GM23338 (cell line): Measurements from ENCODE around the gene IL12B. TPM values are rescaled to one million over a fixed set of nuclear protein-coding genes. Genes with fewer than 3 reads are reported as not detected.

Experiments
- ATAC-seq: fragments of 200-7000 bp; cut with Tn5 transposase; 3 replicates; pipeline ENCODE4 v1.9.1; 2020
- DNase-seq: peaks from one replicate; pipeline ENCODE4 v3.0.0-alpha.2; 2015; ENCODE audit warnings: low spot score
- H2AFZ ChIP-seq: fragments of 200-600 bp; sonication (generic); 2 replicates; pipeline ENCODE4 v1.8.0; 2016; ENCODE audit warnings: antibody characterized with exemption, mild to moderate bottlenecking, moderate library complexity
- H3F3A ChIP-seq: fragments of 200-600 bp; sonication (generic); replicated peaks from 2 replicates; pipeline ENCODE4 v1.8.0; 2017; ENCODE audit warnings: antibody characterized with exemption, mixed run types, low read depth
- H3K27ac ChIP-seq: fragments of 200-600 bp; sonication (generic); 2 replicates; pipeline ENCODE4 v1.6.1; 2016; ENCODE audit warnings: low read depth
- H3K27me3 ChIP-seq: fragments of 200-600 bp; sonication (generic); 2 replicates; pipeline ENCODE4 v1.8.0; 2016; ENCODE audit warnings: mild to moderate bottlenecking, mixed run types, moderate library complexity; ENCODE audit not compliant: insufficient read depth
- H3K36me3 ChIP-seq: fragments of 200-600 bp; sonication (generic); 2 replicates; pipeline ENCODE4 v1.8.0; 2016; ENCODE audit warnings: mild to moderate bottlenecking; ENCODE audit not compliant: insufficient read depth
- H3K4me1 ChIP-seq: fragments of 200-600 bp; sonication (generic); 2 replicates; pipeline ENCODE4 v1.8.0; 2016; ENCODE audit warnings: mild to moderate bottlenecking, moderate library complexity; ENCODE audit not compliant: insufficient read depth
- H3K4me2 ChIP-seq: fragments of 200-600 bp; sonication (generic); 2 replicates; pipeline ENCODE4 v1.7.1; 2017; ENCODE audit warnings: mixed run types
- H3K4me3 ChIP-seq: fragments of 200-600 bp; sonication (generic); 2 replicates; pipeline ENCODE4 v1.6.1; 2016; ENCODE audit warnings: mixed run types
- H3K79me2 ChIP-seq: fragments of 200-600 bp; sonication (generic); replicated peaks from 2 replicates; pipeline ENCODE4 v1.8.0; 2017; ENCODE audit warnings: mild to moderate bottlenecking; ENCODE audit not compliant: insufficient read depth
- H3K9me2 ChIP-seq: fragments of 200-600 bp; sonication (generic); 2 replicates; pipeline ENCODE4 v1.8.0; 2017; ENCODE audit not compliant: insufficient read depth
- H4K20me1 ChIP-seq: fragments of 200-600 bp; sonication (generic); replicated peaks from 2 replicates; pipeline ENCODE4 v1.8.0; 2017; ENCODE audit warnings: mild to moderate bottlenecking; ENCODE audit not compliant: insufficient read depth
- H3K27ac Mint-ChIP-seq: 2 replicates; pipeline ENCODE4 v1.8.0; 2020; ENCODE audit warnings: inconsistent platforms, mild to moderate bottlenecking, moderate library complexity, mixed read lengths
- H3K27me3 Mint-ChIP-seq: 3 replicates; pipeline ENCODE4 v1.8.0; 2022; ENCODE audit warnings: low read depth, mild to moderate bottlenecking, moderate library complexity, mixed read lengths, inconsistent platforms; ENCODE audit not compliant: insufficient read depth, poor library complexity
- H3K36me3 Mint-ChIP-seq: 3 replicates; pipeline ENCODE4 v1.8.0; 2021; ENCODE audit warnings: low read depth, mild to moderate bottlenecking, inconsistent platforms, moderate library complexity, mixed read lengths
- H3K4me1 Mint-ChIP-seq: 3 replicates; pipeline ENCODE4 v1.8.0; 2020; ENCODE audit warnings: mild to moderate bottlenecking, inconsistent platforms, mixed read lengths
- H3K4me3 Mint-ChIP-seq: 3 replicates; pipeline ENCODE4 v1.8.0; 2021; ENCODE audit warnings: moderate library complexity, mild to moderate bottlenecking, inconsistent platforms, mixed read lengths
- H3K9me3 Mint-ChIP-seq: 3 replicates; pipeline ENCODE4 v1.8.0; 2020; ENCODE audit warnings: moderate library complexity, mild to moderate bottlenecking, inconsistent platforms, mixed read lengths
- CREB1 ChIP-seq: fragments of 250-450 bp; sonication (Bioruptor Pico); IDR thresholded peaks from 2 replicates; pipeline ENCODE4 v1.5.0; 2020; ENCODE audit warnings: low read depth, mild to moderate bottlenecking, moderate library complexity
- EZH2 ChIP-seq: fragments of 200-600 bp; sonication (generic); IDR thresholded peaks from one replicate; pipeline ENCODE4 v1.8.0; 2017; ENCODE audit warnings: antibody characterized with exemption, mild to moderate bottlenecking, low read depth; ENCODE audit not compliant: unreplicated experiment
- EZH2phosphoT487 ChIP-seq: fragments of 200-600 bp; sonication (generic); IDR thresholded peaks from one replicate; pipeline ENCODE4 v1.8.1; 2018; ENCODE audit warnings: antibody characterized with exemption; ENCODE audit not compliant: unreplicated experiment
- JUNB ChIP-seq: IDR thresholded peaks from one replicate; pipeline ENCODE4 v1.6.1; 2016; ENCODE audit warnings: antibody characterized with exemption; ENCODE audit not compliant: unreplicated experiment
- NANOG ChIP-seq: IDR thresholded peaks from 2 replicates; pipeline ENCODE4 v1.6.1; 2016; ENCODE audit warnings: antibody characterized with exemption, borderline replicate concordance
- POLR2AphosphoS5 ChIP-seq: IDR thresholded peaks from 2 replicates; pipeline ENCODE4 v1.6.1; 2016; ENCODE audit warnings: antibody characterized with exemption, low read depth
- STAT1 ChIP-seq: IDR thresholded peaks from one replicate; pipeline ENCODE4 v1.6.1; 2016; ENCODE audit warnings: antibody characterized with exemption; ENCODE audit not compliant: unreplicated experiment
- ZNF114 ChIP-seq: fragments of 250-450 bp; sonication (Bioruptor Pico); IDR thresholded peaks from 2 replicates; pipeline ENCODE4 v1.5.0; 2020; ENCODE audit warnings: mild to moderate bottlenecking, moderate library complexity
- ZNF331 ChIP-seq: fragments of 250-450 bp; sonication (Bioruptor Pico); IDR thresholded peaks from 2 replicates; pipeline ENCODE4 v1.5.0; 2020; ENCODE audit warnings: low read depth, mild to moderate bottlenecking, moderate library complexity
- polyA plus RNA-seq: library from polyadenylated mRNA; unstranded; fragments of >200 nt; fragmentation: Nextera tagmentation; extraction: Ambion mirVana; gene quantifications from 2 replicates; pipeline ENCODE4 v1.2.1, GENCODE V29; 2016
- total RNA-seq: library from RNA; depleted of rRNA; stranded (reverse); fragments of >200 nt; shearing (Covaris generic); gene quantifications from 2 replicates; pipeline ENCODE4 v1.2.3, GENCODE V29; 2014
- TF ChIP-seq, protein P1 (sequence below): IDR thresholded peaks from one replicate; pipeline ENCODE4 v1.6.1; 2018; ENCODE audit warnings: antibody characterized with exemption; ENCODE audit not compliant: unreplicated experiment
- TF ChIP-seq, protein P2 (sequence below): fragments of 250-450 bp; sonication (Bioruptor Pico); IDR thresholded peaks from 2 replicates; pipeline ENCODE4 v1.5.0; 2020; ENCODE audit warnings: mild to moderate bottlenecking, moderate library complexity
- TF ChIP-seq, protein P3 (sequence below): IDR thresholded peaks from 2 replicates; pipeline ENCODE4 v1.6.1; 2016; ENCODE audit warnings: antibody characterized with exemption
- TF ChIP-seq, protein P4 (sequence below), 2 experiments: fragments of 200-600 bp in 1 of 2; sonication (generic) in 1 of 2; conservative IDR thresholded peaks; 2 replicates each; pipeline versions ENCODE4 v1.5.1 to v1.6.1; 2016 to 2017; ENCODE audit warnings: antibody characterized with exemption in 2 of 2, low read depth in 2 of 2, mild to moderate bottlenecking in 2 of 2, moderate library complexity in 1 of 2

Gene IL12B
- total and polyA plus RNA-seq, 2 experiments from 2014 or later = not detected

DNA sequence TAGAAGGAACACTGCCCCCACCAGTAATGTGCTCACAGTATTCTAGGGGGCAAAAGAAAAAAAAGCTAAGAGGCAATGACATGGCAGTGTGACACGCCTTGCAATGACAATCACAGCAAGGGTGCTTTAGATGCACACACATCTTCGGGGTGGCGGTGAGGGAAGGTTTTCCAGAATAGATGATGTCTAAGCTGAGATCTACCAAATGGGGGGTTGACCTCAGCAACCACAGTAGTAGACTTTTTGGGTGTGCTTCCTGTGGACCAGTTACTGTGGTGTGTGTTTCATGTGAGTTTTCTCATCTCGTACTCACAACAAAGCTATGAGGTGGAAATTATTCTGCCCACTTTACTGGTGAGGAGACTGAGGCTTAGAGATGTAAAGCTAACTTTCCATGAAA, 10.2 kb upstream of the IL12B start:
- H3K36me3 ChIP-seq = no peaks in the 10 kb centered on the region
- no peaks in the 10 kb centered on the region for H3K4me1 Mint-ChIP-seq
- peaks cover 3% of the 10 kb centered on the region for H3K27me3 Mint-ChIP-seq
- H4K20me1 ChIP-seq = no peaks in the 10 kb centered on the region
- H2AFZ ChIP-seq = no peak overlapping the region
- ATAC-seq (no peak), DNase-seq (no peak)
- H3K9me2 ChIP-seq = no peaks in the 10 kb centered on the region; the same call in 1 of the 2 replicates
- H3K9me3 Mint-ChIP-seq = peaks cover 17% of the 10 kb centered on the region
- no peak overlapping the region for H3K27ac Mint-ChIP-seq
- no peaks in the 10 kb centered on the region for H3K4me1 ChIP-seq
- H3K36me3 Mint-ChIP-seq = no peaks in the 10 kb centered on the region
- H3K27ac ChIP-seq = no peak overlapping the region
- no peak overlapping the region for H3K4me3 Mint-ChIP-seq
- H3K4me2 ChIP-seq = no peak overlapping the region
- H3K79me2 ChIP-seq = no peaks in the 10 kb centered on the region
- no peaks in the 10 kb centered on the region for H3F3A ChIP-seq
- no peaks in the 10 kb centered on the region for H3K27me3 ChIP-seq
- TF ChIP-seq CREB1 (CRISPR knock-in tag) = no peak
- TF ChIP-seq, protein P1, sequence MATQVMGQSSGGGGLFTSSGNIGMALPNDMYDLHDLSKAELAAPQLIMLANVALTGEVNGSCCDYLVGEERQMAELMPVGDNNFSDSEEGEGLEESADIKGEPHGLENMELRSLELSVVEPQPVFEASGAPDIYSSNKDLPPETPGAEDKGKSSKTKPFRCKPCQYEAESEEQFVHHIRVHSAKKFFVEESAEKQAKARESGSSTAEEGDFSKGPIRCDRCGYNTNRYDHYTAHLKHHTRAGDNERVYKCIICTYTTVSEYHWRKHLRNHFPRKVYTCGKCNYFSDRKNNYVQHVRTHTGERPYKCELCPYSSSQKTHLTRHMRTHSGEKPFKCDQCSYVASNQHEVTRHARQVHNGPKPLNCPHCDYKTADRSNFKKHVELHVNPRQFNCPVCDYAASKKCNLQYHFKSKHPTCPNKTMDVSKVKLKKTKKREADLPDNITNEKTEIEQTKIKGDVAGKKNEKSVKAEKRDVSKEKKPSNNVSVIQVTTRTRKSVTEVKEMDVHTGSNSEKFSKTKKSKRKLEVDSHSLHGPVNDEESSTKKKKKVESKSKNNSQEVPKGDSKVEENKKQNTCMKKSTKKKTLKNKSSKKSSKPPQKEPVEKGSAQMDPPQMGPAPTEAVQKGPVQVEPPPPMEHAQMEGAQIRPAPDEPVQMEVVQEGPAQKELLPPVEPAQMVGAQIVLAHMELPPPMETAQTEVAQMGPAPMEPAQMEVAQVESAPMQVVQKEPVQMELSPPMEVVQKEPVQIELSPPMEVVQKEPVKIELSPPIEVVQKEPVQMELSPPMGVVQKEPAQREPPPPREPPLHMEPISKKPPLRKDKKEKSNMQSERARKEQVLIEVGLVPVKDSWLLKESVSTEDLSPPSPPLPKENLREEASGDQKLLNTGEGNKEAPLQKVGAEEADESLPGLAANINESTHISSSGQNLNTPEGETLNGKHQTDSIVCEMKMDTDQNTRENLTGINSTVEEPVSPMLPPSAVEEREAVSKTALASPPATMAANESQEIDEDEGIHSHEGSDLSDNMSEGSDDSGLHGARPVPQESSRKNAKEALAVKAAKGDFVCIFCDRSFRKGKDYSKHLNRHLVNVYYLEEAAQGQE = no peak
- no peak for TF ChIP-seq NANOG
- TF ChIP-seq, protein P2, sequence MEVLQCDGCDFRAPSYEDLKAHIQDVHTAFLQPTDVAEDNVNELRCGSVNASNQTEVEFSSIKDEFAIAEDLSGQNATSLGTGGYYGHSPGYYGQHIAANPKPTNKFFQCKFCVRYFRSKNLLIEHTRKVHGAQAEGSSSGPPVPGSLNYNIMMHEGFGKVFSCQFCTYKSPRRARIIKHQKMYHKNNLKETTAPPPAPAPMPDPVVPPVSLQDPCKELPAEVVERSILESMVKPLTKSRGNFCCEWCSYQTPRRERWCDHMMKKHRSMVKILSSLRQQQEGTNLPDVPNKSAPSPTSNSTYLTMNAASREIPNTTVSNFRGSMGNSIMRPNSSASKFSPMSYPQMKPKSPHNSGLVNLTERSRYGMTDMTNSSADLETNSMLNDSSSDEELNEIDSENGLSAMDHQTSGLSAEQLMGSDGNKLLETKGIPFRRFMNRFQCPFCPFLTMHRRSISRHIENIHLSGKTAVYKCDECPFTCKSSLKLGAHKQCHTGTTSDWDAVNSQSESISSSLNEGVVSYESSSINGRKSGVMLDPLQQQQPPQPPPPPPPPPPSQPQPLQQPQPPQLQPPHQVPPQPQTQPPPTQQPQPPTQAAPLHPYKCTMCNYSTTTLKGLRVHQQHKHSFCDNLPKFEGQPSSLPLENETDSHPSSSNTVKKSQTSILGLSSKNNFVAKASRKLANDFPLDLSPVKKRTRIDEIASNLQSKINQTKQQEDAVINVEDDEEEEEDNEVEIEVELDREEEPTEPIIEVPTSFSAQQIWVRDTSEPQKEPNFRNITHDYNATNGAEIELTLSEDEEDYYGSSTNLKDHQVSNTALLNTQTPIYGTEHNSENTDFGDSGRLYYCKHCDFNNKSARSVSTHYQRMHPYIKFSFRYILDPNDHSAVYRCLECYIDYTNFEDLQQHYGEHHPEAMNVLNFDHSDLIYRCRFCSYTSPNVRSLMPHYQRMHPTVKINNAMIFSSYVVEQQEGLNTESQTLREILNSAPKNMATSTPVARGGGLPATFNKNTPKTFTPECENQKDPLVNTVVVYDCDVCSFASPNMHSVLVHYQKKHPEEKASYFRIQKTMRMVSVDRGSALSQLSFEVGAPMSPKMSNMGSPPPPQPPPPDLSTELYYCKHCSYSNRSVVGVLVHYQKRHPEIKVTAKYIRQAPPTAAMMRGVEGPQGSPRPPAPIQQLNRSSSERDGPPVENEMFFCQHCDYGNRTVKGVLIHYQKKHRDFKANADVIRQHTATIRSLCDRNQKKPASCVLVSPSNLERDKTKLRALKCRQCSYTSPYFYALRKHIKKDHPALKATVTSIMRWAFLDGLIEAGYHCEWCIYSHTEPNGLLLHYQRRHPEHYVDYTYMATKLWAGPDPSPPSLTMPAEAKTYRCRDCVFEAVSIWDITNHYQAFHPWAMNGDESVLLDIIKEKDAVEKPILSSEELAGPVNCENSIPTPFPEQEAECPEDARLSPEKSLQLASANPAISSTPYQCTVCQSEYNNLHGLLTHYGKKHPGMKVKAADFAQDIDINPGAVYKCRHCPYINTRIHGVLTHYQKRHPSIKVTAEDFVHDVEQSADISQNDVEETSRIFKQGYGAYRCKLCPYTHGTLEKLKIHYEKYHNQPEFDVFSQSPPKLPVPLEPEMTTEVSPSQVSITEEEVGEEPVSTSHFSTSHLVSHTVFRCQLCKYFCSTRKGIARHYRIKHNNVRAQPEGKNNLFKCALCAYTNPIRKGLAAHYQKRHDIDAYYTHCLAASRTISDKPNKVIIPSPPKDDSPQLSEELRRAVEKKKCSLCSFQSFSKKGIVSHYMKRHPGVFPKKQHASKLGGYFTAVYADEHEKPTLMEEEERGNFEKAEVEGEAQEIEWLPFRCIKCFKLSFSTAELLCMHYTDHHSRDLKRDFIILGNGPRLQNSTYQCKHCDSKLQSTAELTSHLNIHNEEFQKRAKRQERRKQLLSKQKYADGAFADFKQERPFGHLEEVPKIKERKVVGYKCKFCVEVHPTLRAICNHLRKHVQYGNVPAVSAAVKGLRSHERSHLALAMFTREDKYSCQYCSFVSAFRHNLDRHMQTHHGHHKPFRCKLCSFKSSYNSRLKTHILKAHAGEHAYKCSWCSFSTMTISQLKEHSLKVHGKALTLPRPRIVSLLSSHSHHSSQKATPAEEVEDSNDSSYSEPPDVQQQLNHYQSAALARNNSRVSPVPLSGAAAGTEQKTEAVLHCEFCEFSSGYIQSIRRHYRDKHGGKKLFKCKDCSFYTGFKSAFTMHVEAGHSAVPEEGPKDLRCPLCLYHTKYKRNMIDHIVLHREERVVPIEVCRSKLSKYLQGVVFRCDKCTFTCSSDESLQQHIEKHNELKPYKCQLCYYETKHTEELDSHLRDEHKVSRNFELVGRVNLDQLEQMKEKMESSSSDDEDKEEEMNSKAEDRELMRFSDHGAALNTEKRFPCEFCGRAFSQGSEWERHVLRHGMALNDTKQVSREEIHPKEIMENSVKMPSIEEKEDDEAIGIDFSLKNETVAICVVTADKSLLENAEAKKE = no peak
- no peak for TF ChIP-seq ZNF114 (CRISPR knock-in tag)
- TF ChIP-seq STAT1 = no peak
- no peak for TF ChIP-seq EZH2
- TF ChIP-seq, protein P3, sequence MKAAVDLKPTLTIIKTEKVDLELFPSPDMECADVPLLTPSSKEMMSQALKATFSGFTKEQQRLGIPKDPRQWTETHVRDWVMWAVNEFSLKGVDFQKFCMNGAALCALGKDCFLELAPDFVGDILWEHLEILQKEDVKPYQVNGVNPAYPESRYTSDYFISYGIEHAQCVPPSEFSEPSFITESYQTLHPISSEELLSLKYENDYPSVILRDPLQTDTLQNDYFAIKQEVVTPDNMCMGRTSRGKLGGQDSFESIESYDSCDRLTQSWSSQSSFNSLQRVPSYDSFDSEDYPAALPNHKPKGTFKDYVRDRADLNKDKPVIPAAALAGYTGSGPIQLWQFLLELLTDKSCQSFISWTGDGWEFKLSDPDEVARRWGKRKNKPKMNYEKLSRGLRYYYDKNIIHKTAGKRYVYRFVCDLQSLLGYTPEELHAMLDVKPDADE = no peak
- TF ChIP-seq, protein P4, sequence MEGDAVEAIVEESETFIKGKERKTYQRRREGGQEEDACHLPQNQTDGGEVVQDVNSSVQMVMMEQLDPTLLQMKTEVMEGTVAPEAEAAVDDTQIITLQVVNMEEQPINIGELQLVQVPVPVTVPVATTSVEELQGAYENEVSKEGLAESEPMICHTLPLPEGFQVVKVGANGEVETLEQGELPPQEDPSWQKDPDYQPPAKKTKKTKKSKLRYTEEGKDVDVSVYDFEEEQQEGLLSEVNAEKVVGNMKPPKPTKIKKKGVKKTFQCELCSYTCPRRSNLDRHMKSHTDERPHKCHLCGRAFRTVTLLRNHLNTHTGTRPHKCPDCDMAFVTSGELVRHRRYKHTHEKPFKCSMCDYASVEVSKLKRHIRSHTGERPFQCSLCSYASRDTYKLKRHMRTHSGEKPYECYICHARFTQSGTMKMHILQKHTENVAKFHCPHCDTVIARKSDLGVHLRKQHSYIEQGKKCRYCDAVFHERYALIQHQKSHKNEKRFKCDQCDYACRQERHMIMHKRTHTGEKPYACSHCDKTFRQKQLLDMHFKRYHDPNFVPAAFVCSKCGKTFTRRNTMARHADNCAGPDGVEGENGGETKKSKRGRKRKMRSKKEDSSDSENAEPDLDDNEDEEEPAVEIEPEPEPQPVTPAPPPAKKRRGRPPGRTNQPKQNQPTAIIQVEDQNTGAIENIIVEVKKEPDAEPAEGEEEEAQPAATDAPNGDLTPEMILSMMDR (conservative IDR thresholded peaks at IDR 0.05; ENCODE audit: low read depth in 2 of 2) = no peak
- no peak for TF ChIP-seq POLR2AphosphoS5
- TF ChIP-seq ZNF331 (CRISPR knock-in tag) = no peak
- TF ChIP-seq JUNB = no peak
- TF ChIP-seq EZH2phosphoT487 = no peak
- no peak overlapping the region for H3K4me3 ChIP-seq
